ENCODE measurements around the gene DOCK1.

The DOCK1 gene

GRCh38 chr10:126955934-126956711 lies 50.9 kb downstream of the DOCK1 start:
- no peak for DNase-seq

DNA sequence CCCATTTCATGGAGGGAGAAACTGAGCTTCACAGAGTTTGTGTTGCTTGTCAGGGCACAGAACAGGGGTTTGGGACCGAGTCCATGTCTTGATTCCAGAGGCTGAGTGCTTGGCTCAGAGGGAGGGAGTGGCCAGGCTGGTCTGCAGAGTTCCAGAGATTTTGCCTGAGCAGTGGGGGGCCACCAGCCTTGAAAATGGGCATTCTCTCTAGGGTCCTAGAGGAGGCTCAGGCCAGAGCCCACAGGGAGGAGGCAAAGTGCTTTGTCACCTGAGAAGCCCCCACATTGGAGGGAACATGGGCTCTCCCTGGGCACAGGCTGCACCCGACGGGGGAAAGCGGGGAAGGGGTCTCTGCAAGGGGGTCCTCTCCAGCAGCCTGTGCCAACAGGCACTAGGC lies 51.5 kb downstream of the DOCK1 start:
- DNase-seq: no peak

- no peak for DNase-seq
Observed at GRCh38 chr10:126957111-126957510, 51.9 kb downstream of the DOCK1 start.

DNA sequence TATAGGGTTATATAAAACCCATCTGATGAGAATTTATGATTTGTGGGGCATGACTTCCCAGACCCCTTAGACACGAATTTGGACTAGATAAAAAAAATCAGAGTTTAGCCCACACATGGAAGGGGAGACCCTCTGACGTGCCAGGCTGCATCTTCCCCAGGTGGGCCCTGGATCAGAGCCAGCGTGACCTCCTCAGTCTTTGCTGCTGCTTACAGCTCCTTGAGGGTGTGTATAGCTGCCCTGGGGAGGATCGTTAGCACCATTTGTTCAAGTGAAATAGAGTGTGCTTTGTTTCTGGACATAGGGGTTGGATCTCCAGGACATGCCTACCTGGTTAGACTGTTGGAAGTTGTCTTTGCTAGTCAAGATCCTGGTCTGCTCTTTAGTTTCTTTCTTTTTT lies 54.2 kb downstream of the DOCK1 start:
- DNase-seq: no peak

- DNase-seq: no peak
Observed at GRCh38 chr10:126959906-126960685, 54.9 kb downstream of the DOCK1 start.

DNA sequence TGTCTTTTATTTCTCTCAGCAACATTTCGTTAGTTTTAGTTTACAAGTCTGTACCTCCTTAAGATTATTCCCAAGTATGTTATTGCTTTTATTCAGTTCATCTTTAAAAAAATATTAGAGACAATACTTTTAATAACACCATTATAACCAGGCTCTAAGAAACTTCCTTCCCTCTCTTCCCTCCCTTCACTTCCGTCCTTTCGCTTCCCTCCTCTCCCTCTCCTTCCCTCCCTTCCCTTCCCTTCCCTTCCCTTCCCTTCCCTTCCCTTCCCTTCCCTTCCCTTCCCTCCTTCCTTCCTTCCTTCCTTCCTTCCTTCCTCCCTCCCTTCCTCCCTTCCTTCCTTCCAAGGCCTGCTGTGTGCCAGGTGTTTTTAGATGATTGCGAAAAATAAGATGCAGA lies 58.1 kb downstream of the DOCK1 start:
- no peak for DNase-seq

GRCh38 chr10:126964190-126964589 lies 59.0 kb downstream of the DOCK1 start:
- no peak for DNase-seq

- DNase-seq: no peak
Observed at GRCh38 chr10:126966938-126967337, 61.7 kb downstream of the DOCK1 start.

- DNase-seq: no peak
Observed at GRCh38 chr10:126969310-126969709, 64.1 kb downstream of the DOCK1 start.

- DNase-seq: peak; percentile 90
Observed at GRCh38 chr10:126972635-126973414, 67.6 kb downstream of the DOCK1 start.

DNA sequence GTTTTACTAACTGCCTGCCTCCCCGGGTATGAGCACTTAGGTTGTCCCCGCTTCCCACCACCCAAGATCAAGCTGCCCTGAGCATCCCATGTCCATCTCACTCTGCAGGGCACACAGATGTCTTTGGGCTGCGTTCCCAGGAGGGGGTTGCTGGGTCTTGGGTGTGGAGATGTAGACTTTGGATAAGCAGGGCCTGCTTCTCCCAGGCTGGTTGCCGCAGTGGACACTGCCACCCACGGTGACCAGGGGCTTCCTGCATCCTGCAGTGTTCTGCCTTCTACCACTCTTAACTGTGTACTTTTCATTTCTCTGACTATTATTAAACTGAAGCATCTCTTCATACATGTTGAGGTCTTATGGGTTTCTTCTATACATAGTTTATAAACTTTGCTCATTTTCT lies 70.0 kb downstream of the DOCK1 start:
- no peak for DNase-seq

GRCh38 chr10:126977216-126977615 lies 72.0 kb downstream of the DOCK1 start:
- DNase-seq: no peak

GRCh38 chr10:126979311-126979710 lies 74.1 kb downstream of the DOCK1 start:
- no peak for DNase-seq

- no peak for DNase-seq
Observed at GRCh38 chr10:126993208-126993607, 88.0 kb downstream of the DOCK1 start.

GRCh38 chr10:126997801-126998590 lies 92.8 kb downstream of the DOCK1 start:
- DNase-seq: no peak

DNA sequence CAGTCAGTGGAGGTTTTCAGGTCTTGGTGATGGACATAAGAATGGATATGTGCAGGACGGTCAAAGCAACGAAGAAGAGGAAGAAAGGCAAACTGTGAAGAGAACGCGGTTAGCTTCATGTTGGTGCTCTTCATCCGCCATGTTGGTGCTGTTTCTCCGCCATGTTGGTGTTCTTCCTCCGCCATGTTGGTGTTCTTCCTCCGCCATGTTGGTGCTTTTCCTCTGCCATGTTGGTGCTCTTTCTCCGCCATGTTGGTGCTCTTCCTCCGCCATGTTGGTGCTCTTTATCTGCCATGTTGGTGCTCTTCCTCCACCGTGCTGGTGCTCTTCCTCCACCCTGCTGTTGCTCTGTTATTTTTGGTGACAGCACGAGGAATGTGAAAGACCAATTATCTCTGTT lies 95.4 kb downstream of the DOCK1 start:
- no peak for DNase-seq

- DNase-seq: no peak
Observed at GRCh38 chr10:127003032-127003685, 97.9 kb downstream of the DOCK1 start.

DNA sequence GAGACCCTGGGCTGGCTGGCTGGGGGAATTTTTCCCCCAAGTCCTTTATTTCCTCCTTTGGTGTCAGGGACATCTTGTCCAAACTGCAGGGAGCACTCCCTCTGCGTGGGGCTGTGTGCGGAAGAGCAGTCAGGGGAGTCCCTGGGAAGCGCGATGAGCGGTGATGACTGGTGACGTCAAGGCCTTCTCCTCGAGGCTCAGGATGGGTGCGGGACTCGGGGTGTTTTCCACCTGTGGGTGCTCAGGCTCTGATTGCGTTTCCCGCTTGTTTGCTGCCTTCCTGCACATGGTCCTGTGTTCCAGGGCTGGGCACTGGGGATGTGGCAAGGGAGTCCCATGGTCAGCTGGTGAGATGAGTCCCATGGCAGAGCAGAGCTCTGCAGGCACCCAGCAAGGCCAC lies 101.2 kb downstream of the DOCK1 start:
- DNase-seq: no peak

- no peak for DNase-seq
Observed at GRCh38 chr10:127009366-127009765, 104.1 kb downstream of the DOCK1 start.

DNA sequence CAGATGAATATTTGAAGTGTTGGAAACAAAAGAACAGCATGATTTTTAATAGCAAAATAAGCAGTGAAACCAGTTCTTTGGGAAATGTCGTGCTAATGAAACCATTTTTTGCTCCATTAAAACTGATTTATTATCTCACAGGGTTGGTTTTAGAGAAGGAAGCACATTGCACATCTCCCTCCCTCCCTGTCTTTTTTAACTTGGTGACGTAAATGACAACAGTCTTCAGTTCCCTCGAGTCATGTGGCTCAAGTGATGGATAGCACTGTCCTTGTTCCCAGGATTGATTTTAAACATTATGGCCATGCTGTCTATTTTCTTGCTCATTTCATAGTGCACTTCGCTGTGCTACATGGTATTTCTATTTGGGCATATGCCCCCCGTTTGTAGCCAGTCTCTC lies 105.9 kb downstream of the DOCK1 start:
- DNase-seq: no peak

GRCh38 chr10:127012071-127012768 lies 107.0 kb downstream of the DOCK1 start:
- no peak for DNase-seq

- DNase-seq: no peak
Observed at GRCh38 chr10:127012769-127013152, 107.5 kb downstream of the DOCK1 start.
